ENCODE results near the gene H19.

H19 gene

GRCh38 chr11:1982873-1983600 is 14.6 kb downstream of the H19 start:
- DNase-seq, result no peak

DNA sequence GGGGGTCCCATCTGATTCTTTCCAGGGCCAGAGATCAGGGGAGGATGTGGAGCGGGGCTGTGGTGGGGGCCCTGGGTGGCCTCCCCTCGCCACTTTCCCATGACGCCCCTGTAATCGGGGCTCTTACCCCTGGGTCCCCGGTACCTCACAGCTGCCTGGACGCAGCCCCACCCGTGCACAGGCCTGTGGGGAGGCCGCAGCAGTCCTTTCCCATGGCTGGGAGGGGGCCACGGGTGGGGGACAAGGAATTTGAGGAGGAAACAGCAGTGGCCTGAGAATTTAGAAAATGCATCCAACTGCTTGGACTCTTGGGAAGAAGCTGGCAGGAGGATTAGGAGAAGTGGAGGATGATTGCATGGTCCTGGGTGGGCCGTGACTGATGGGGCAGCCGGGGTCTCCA is 18.0 kb downstream of the H19 start:
- DNase-seq, result no peak

DNA sequence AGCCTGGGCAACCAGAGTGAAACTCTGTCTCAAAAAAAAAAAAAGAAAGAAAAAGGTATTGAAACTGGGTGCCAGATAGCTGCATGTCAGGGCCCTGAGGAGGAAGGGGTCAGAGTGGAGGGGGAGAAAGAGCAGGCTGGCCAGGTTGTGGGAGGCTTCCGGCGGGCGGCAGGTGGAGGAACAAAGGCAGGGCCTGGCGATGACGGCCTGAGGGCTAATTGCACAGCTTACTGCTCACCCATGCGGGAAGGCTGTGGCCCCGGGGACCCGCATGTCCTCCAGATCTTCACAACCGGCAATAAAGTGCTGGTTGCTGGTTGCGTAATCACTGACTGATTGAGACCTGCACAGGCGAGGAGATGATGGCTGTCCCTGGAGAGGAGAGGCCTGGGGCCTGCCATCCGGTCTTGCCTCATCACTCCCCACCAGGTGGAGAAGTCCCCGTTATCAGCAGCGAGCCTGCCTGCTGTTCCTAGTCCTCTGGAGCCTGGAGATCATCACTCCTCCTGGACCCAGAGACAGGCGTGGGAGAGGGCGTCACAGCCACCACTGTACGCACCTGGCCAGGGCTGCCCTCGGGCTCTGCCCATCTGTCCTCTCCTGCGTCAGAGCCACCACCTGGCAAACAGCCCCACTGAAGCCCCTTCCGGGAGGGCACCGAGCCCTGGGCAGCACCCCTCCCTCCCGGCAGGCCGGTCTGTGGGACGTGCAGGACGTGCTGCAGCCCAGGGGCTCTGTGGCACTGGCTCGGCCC is 18.7 kb downstream of the H19 start:
- DNase-seq, result no peak

- no peak for DNase-seq
These were observed 22.5 kb downstream of the H19 start for GRCh38 chr11:1975185-1975584.

GRCh38 chr11:1970956-1971355 is 26.7 kb downstream of the H19 start:
- peak; percentile 33 for DNase-seq

DNA sequence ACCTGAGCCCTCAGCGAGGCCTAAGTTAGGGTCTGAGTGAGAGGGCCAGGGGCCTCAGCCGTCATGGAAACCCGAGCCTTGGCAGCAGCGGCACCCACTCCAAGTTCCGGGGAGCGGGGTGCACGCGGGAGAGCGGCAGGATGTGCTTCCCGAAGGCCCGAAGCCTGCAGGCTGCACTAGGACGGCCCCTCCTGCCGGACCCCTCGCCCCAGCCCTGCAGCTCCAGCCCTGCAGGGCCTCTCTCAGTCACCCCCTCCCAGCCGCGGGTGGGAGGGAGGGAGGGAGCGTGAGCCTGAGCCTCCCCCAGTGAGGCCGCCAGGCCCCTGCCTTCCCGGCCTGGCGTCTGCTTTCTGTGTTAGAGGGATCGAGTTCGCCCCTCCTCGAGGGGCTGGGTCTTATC is 27.9 kb downstream of the H19 start:
- DNase-seq, result no peak

DNA sequence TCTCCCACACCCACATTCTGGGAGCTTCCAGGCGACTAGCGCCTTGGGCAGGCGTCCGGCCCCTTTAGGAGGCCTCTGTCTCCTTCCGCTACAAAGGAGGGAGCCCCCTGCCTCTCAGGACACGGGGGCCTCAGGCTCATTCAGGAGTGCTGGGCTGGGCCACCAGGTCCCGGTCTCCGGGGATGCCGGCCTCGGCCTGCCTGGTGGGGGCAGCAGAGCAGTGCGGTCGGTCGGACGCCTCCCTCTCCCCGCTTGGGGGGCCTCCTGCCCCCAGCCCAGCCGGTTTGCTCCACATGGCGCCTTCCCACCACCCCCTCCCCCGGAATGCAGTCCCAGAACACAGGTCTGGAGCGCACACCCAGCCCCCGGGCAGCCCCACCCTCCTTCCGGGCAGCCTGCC is 28.6 kb downstream of the H19 start:
- DNase-seq, result no peak

GRCh38 chr11:1968454-1969002 is 29.1 kb downstream of the H19 start:
- DNase-seq, result no peak

- DNase-seq, result peak; percentile 25
These were observed 29.9 kb downstream of the H19 start for GRCh38 chr11:1967641-1968225.

GRCh38 chr11:1966531-1966930 is 31.1 kb downstream of the H19 start:
- DNase-seq, result no peak

DNA sequence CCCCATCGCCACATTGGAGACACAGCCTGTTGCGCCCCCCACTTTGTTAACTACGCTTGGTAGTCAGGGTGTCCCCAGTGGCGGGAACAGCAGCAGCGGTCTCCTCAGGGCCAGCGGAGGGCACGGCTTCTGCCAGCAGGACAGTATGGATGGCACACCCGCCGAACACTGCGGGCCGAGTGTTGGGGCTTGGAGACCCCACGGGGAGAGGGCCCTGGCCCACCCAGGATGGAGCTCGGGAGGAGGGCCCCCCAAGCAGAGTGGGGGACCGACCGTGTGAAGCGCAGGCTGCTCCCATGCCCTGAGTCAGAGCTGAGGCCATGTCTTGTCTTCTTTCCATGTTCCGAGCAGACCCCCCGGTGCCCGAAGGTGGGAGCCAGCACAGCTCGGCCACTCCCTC is 32.7 kb downstream of the H19 start:
- no peak for DNase-seq

DNA sequence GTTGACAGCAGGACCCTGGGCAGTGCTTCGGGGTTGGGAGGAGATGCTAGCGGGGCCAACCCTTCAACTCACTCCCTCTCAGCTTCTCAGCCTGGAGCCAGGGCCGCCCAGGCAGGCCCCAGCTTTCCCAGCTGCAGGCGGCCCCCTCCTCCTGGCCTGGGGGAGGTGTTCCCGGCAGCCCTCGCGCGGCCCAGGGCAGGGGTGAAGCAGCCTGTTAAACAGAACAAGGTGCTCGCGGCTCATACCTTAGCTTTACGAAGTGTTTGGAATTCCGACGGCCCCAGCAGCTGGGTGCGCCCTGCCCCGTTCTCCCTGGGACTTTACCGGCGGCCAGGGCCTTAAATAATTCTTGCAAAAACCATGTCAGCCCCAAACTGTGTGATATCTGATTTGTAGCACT is 33.3 kb downstream of the H19 start:
- no peak for DNase-seq

GRCh38 chr11:1963864-1964263 is 33.8 kb downstream of the H19 start:
- DNase-seq, result no peak

GRCh38 chr11:1959786-1960185 is 37.9 kb downstream of the H19 start:
- DNase-seq, result no peak

- DNase-seq, result no peak
These were observed 39.3 kb downstream of the H19 start for GRCh38 chr11:1958367-1958766.

- DNase-seq, result no peak
These were observed 44.0 kb downstream of the H19 start for GRCh38 chr11:1953489-1954266.

- no peak for DNase-seq
These were observed 44.7 kb downstream of the H19 start for GRCh38 chr11:1952806-1953482.

DNA sequence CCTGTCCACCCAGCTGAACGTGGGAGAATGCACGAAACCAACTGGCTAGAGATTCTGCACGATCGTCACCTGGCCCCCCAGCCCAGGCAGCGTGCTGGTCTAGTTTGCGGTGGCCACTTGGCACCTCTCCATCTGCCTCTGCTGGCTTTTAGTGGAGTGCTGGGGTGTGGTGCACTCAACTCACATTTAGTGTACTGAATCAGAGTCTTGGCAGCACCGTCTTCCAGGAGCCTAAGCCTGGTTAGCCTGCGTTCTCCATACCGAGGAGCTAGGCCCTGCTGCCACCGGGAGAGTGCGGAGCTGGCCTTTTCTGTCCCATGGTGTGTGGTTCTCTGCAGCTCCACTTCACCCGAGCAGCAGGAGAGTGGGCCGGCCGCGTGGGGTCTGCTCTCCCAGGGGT is 47.7 kb downstream of the H19 start:
- no peak for DNase-seq

GRCh38 chr11:1949302-1949701 is 48.3 kb downstream of the H19 start:
- no peak for DNase-seq

DNA sequence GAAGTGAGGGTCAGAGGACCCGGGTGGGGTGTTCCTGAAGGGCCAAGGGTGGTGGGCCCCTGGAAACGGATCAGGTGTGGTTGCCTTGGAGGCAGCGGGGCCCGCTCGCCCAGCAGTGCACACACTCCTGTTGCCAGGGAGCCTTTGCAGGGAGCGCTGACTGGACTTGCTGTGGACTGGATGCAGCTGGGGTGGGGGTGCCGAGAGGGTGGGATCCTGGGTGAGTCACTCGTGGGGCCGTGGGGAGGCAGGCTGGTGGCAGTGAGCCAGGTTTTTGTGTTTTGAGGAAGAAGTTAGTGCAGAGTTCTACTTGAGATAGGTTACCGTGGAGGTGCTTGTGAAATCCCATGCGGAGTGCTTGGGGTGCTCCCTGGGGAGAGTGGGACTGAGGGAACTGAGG is 49.3 kb downstream of the H19 start:
- no peak for DNase-seq

- DNase-seq, result no peak
These were observed 49.9 kb downstream of the H19 start for GRCh38 chr11:1947592-1948237.

Data from left hindlimb (tissue), 1 donor.